ENCODE measurements around the gene HPD. TPM values are rescaled to one million over a fixed set of nuclear protein-coding genes. Genes with fewer than 3 reads are reported as not detected.
"Not testable (repeated sequence)": the region's sequence is repeated elsewhere in the genome, so short reads cannot be mapped to it uniquely, and the experiment has no call there.

HPD gene
- total RNA-seq, 2 experiments from 2014 or later, result not detected

DNA sequence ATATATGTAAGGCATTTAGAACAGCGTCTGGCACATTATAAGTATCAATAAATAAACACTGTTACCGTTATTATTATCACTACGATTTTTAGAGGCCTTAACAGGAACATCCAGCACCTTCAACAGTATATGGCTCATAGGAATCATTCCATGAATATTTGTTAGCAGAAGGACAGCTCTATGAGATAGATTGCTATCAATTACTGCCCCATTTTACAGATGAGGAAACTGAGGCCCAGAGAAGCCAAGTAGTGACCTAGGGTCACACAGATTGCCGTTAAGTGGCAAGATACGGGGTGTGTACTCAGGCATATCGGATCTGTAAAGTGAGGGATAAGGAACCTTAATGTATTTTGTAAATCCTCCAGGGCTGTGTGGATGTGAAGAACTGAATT lies 29.4 kb upstream of the HPD start:
- ChIA-PET CTCF (interaction anchor here (0.5 to 3.5 kb wide), 22 partner anchors 9 to 448 kb away, joined by 3 to 32 read pairs (median 4); partner anchors contain the start of genes MORN3, RHOF and TMEM120B), POLR2A (interaction anchor here (0.9 kb wide), 2 partner anchors 86 to 93 kb away, joined by 3 to 6 read pairs; no protein-coding TSS in a partner anchor)
- peak overlapping the region; percentile 98 for H3K27ac Mint-ChIP-seq

DNA sequence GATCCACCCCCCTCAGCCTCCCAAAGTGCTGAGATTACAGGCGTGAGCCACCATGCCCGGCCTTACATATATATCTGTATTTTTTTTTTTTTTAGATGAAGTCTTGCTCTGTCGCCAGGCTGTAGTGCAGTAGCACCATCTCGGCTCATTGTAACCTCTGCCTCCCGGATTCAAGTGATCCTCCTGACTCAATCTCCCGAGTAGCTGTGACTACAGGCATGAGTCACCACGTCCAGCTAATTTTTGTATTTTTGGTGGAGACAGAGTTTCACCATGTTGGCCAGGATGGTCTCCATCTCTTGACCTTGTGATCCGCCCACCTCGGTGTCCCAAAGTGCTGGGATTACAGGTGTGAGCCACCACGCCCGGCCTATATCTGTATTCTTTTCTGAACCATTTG lies 26.5 kb upstream of the HPD start:
- H3K9me3 Mint-ChIP-seq, H3K27me3 Mint-ChIP-seq, POLR2A ChIA-PET: not testable (repeated sequence)

More for the DNA sequence above, 29.4 kb upstream of the HPD start:
- peak overlapping the region; percentile 94 for H3K4me3 Mint-ChIP-seq
- DNase-seq, result no peak
- peaks cover 10% of the 10 kb centered on the region for H3K36me3 Mint-ChIP-seq (ENCODE audit: low read depth)
- no peaks in the 10 kb centered on the region for H3K9me3 Mint-ChIP-seq
- peaks cover 33% of the 10 kb centered on the region for H3K4me1 Mint-ChIP-seq
- peaks cover 2% of the 10 kb centered on the region for H3K27me3 Mint-ChIP-seq

DNA sequence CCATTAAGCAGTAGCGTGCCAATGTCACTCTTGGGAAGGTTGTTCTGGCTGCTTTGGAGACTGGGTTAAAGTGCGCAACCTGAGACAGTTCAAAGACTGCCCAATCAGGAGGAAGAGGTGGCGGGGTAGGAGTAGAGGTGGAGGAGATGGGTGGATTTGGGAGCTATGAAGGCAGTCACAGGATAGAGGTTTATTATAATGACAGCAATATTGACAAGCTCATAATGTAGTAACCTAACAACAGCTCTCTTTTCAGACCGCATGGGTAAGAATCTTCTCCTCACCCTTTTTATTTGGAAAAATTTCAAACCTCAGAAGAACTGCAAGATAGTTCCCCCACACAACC lies 24.6 kb upstream of the HPD start:
- no peak overlapping the region for H3K27ac Mint-ChIP-seq
- H3K9me3 Mint-ChIP-seq, result no peaks in the 10 kb centered on the region
- peaks cover 6% of the 10 kb centered on the region for H3K27me3 Mint-ChIP-seq
- DNase-seq, result no peak
- H3K4me3 Mint-ChIP-seq, result no peak overlapping the region
- CTCF ChIA-PET, result interaction anchor here (0.6 to 1.9 kb wide), 8 partner anchors 8 to 911 kb away, joined by 3 to 15 read pairs (median 4); partner anchors contain the start of gene RHOF
- peaks cover 9% of the 10 kb centered on the region for H3K4me1 Mint-ChIP-seq
- POLR2A ChIA-PET, result no interaction called here
- no peaks in the 10 kb centered on the region for H3K36me3 Mint-ChIP-seq (ENCODE audit: low read depth)

More for the DNA sequence above, 26.5 kb upstream of the HPD start:
- CTCF ChIA-PET, result interaction anchor here (0.8 to 2.2 kb wide), 2 partner anchors 91 to 162 kb away, joined by 3 to 12 read pairs; no protein-coding TSS in a partner anchor
- not testable (repeated sequence) for H3K27ac Mint-ChIP-seq; H3K4me3 Mint-ChIP-seq; H3K36me3 Mint-ChIP-seq (ENCODE audit: low read depth); DNase-seq
- H3K4me1 Mint-ChIP-seq, result peaks cover 19% of the 10 kb centered on the region

DNA sequence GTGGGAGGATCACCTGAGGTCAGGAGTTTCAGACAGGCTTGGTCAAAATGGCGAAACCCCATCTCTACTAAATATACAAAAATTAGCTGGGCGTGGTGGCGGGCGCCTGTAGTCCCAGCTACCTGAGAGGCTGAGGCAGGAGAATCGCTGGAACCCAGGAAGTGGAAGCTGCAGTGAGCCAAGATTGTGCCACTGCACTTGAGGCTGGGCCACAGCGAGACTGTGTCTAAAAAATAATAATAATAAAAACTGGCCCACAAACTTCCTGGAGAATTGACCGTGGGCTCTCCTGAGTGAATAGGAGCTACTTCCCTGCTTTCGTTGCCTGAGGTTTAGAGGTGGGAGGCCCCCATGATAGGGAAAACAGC lies 17.4 kb upstream of the HPD start:
- H3K36me3 Mint-ChIP-seq (ENCODE audit: low read depth); H3K9me3 Mint-ChIP-seq: not testable (repeated sequence)
- CTCF ChIA-PET, result interaction anchor here (1.5 to 2.3 kb wide), 3 partner anchors 12 to 107 kb away, joined by 3 to 11 read pairs (median 9); partner anchors contain the start of gene PSMD9

DNA sequence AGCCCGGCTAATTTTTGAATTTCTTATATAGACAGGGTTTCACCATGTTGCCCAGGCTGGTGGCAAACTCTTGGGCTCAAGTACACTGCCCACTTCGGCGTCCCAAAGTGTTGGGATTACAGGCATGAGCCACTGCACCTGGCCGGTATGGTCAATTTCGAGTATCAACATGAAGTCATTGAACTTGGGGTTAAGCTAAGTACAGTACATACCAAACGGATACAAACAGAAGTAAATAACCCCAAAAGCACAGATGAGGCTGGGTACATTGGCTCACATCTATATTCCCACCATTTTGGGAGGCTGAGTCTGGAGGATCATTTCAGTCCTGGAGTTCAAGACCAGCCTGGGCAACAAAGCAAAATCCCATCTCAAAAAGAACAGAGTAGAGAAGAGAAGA lies 16.9 kb upstream of the HPD start:
- H3K27me3 Mint-ChIP-seq, result no peaks in the 10 kb centered on the region
- no peaks in the 10 kb centered on the region for H3K9me3 Mint-ChIP-seq
- no peak overlapping the region for H3K4me3 Mint-ChIP-seq
- ChIA-PET CTCF (interaction anchor here (1.5 to 2.3 kb wide), 3 partner anchors 13 to 108 kb away, joined by 3 to 11 read pairs (median 9); partner anchors contain the start of gene PSMD9), POLR2A (no interaction called here)
- no peaks in the 10 kb centered on the region for H3K36me3 Mint-ChIP-seq (ENCODE audit: low read depth)
- no peaks in the 10 kb centered on the region for H3K4me1 Mint-ChIP-seq
- H3K27ac Mint-ChIP-seq, result no peak overlapping the region
- DNase-seq, result no peak

More for the DNA sequence above, 17.4 kb upstream of the HPD start:
- H3K27me3 Mint-ChIP-seq, H3K4me1 Mint-ChIP-seq, DNase-seq, H3K4me3 Mint-ChIP-seq, POLR2A ChIA-PET, H3K27ac Mint-ChIP-seq: not testable (repeated sequence)

DNA sequence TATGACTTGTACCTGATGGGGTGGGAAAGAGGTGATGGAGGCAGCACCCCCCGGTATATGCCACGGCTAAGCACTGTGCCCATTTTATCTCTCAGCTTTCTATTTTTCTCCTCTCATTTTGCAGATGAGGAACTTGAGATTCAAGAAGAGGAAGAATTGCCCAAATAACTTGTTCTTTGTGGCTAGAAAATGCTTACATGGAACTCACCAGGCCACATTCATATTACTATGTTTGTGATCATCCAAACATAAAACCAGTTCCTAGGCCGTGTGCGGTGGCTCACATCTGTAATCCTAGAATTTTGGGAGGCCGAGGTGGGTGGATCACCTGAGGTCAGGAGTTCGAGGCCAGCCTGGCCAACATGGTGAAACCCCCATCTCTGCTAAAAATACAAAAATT lies 15.4 kb upstream of the HPD start:
- Mint-ChIP-seq H3K4me1 (no peaks in the 10 kb centered on the region), H3K9me3 (no peaks in the 10 kb centered on the region), H3K27me3 (no peaks in the 10 kb centered on the region), H3K36me3 (ENCODE audit: low read depth) (no peaks in the 10 kb centered on the region), H3K27ac (peak overlapping the region; percentile 2), H3K4me3 (no peak overlapping the region)
- ChIA-PET POLR2A (interaction anchor here (0.8 kb wide), 1 partner anchor 180 kb away, joined by 10 read pairs; no protein-coding TSS in a partner anchor), CTCF (interaction anchor here (0.6 to 1.6 kb wide), 4 partner anchors 10 to 80 kb away, joined by 3 to 4 read pairs (median 4); partner anchors contain the start of gene RHOF)
- no peak for DNase-seq

DNA sequence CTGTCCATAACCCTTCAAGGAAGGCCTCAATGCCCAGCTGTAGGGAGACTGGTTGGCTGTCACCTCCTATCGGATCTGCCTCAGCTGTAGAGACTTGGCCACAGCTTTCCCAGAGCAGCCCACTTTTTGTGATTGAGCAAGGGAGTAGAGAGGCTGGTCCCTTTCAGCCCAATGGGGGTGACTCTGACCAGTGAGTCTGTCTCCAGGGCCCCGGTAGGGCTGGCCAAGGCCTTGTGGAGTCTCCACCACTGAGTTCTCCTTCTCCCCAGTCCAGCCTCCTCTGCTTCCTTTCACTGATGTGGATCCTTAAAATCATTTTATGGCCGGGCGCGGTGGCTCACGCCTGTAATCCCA lies 14.5 kb upstream of the HPD start:
- H3K4me1 Mint-ChIP-seq, result no peaks in the 10 kb centered on the region
- H3K36me3 Mint-ChIP-seq (ENCODE audit: low read depth), result no peaks in the 10 kb centered on the region
- ChIA-PET CTCF (interaction anchor here (1.3 to 1.6 kb wide), 3 partner anchors 13 to 79 kb away, joined by 3 to 5 read pairs (median 4); partner anchors contain the start of gene RHOF), POLR2A (interaction anchor here (0.6 kb wide), 1 partner anchor 886 kb away, joined by 7 read pairs; no protein-coding TSS in a partner anchor)
- H3K27me3 Mint-ChIP-seq, result no peaks in the 10 kb centered on the region
- H3K4me3 Mint-ChIP-seq, result no peak overlapping the region
- H3K27ac Mint-ChIP-seq, result no peak overlapping the region
- no peaks in the 10 kb centered on the region for H3K9me3 Mint-ChIP-seq
- DNase-seq, result no peak

DNA sequence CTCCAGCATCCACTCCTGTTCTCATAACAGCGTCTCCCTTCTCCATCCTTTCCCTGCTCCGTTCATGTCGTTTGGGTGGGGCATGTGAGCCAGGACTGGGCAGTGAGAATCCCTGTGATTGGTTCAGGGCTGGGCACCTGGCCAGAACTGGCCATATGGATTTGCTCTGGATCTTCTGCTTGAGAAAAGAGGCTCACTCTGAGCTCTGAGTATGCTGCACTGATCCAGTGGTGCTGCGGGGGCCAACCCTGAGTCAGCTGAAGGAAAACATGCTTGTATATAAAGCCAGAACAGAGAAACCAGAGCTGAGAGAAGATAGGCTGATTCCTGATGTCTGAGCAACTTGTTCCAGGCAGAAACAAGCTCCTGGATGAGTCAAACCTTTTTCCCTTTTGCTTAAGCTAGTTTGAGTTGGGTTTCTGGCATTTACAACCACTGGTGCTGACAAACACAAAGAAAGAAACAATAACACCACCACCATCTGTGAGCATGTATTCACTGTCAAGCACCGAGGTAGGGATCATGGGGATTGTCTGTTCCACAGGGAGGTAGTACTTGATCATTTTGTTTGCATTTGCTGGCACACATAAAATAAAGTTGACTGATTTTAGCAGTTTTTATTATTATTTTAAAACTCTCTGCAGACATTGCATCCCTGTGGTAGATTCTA lies 14.0 kb upstream of the HPD start:
- Mint-ChIP-seq H3K4me3 (no peak overlapping the region), H3K9me3 (no peaks in the 10 kb centered on the region), H3K27ac (no peak overlapping the region), H3K27me3 (no peaks in the 10 kb centered on the region), H3K36me3 (ENCODE audit: low read depth) (no peaks in the 10 kb centered on the region), H3K4me1 (no peaks in the 10 kb centered on the region)
- CTCF ChIA-PET, result interaction anchor here (1.3 to 1.6 kb wide), 4 partner anchors 14 to 79 kb away, joined by 3 to 5 read pairs (median 4); partner anchors contain the start of gene RHOF
- POLR2A ChIA-PET, result interaction anchor here (0.6 kb wide), 1 partner anchor 887 kb away, joined by 7 read pairs; no protein-coding TSS in a partner anchor
- DNase-seq, result no peak

DNA sequence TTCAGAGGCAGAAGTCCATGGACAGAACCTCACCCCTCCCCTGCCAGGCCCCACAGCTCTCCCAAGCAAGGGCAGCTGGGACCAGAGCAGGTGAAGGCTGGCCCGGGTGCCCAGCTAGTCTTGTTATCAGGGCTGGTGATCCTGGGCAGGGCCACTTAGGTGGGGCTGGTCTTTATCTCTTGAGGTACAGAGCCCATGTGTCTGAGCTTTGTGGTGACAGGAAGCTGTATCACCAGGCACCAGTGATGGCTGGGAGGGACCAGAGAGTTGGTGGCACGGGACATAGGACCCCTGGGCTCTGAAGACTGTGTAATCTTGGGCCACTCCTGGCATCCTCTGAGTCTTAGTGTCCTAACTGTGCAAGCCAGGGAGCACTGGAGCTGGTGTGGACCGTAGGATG lies 12.8 kb upstream of the HPD start:
- POLR2A ChIA-PET, result no interaction called here
- DNase-seq, result no peak
- H3K4me1 Mint-ChIP-seq, result no peaks in the 10 kb centered on the region
- CTCF ChIA-PET, result interaction anchor here (0.6 to 1.6 kb wide), 6 partner anchors 10 to 1249 kb away, joined by 3 to 5 read pairs (median 5); no protein-coding TSS in a partner anchor
- H3K27me3 Mint-ChIP-seq, result no peaks in the 10 kb centered on the region
- no peak overlapping the region for H3K27ac Mint-ChIP-seq
- no peaks in the 10 kb centered on the region for H3K9me3 Mint-ChIP-seq
- H3K4me3 Mint-ChIP-seq, result no peak overlapping the region
- H3K36me3 Mint-ChIP-seq (ENCODE audit: low read depth), result no peaks in the 10 kb centered on the region

DNA sequence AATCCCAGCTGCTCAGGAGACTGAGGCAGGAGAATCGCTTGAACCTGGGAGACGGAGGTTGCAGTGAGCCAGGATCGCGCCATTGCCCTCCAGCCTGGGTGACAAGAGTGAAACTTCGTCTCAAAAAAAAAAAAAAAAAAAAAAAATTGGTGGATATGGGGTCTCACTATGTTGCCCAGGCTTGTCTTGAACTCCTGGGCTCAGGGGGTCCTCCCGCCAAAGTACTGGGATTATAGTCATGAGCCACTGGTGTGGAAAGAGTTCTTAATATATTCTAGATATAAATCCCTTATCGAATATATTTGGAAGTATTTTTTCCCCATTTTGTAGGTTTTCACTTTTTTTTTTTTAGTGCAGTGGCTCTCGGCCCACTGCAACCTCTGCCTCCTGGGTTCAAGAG lies 10.6 kb upstream of the HPD start:
- POLR2A ChIA-PET; H3K27ac Mint-ChIP-seq; H3K36me3 Mint-ChIP-seq (ENCODE audit: low read depth); H3K27me3 Mint-ChIP-seq; H3K9me3 Mint-ChIP-seq; H3K4me3 Mint-ChIP-seq; H3K4me1 Mint-ChIP-seq; DNase-seq: not testable (repeated sequence)
- CTCF ChIA-PET, result interaction anchor here (0.6 to 1.2 kb wide), 3 partner anchors 19 to 629 kb away, joined by 3 to 4 read pairs (median 3); partner anchors contain the start of gene PSMD9

DNA sequence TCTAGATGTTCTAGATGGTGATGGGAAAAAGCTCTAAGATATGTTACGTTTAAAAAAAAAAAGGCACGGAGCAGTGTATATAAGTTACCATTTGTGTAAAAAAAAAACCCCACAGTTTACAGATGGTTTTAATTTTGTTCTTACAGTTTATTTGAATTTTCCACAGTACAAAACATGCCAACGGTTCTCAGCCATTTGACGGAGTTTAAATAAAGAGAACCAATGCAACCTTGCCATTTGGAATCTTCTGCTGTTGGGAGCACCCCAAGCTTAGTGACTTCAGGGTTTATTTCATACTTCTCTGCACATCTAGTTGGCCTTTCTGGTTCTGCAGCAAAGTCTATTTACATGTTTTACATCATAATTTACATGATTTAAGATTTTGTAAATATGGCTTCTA lies 7.7 kb upstream of the HPD start:
- no peaks in the 10 kb centered on the region for H3K27me3 Mint-ChIP-seq
- no peaks in the 10 kb centered on the region for H3K9me3 Mint-ChIP-seq
- POLR2A ChIA-PET, result no interaction called here
- no peak overlapping the region for H3K4me3 Mint-ChIP-seq
- DNase-seq, result no peak
- no peak overlapping the region for H3K27ac Mint-ChIP-seq
- H3K4me1 Mint-ChIP-seq, result no peaks in the 10 kb centered on the region
- H3K36me3 Mint-ChIP-seq (ENCODE audit: low read depth), result no peaks in the 10 kb centered on the region
- CTCF ChIA-PET, result interaction anchor here (1.1 kb wide), 1 partner anchor 55 kb away, joined by 3 read pairs; no protein-coding TSS in a partner anchor

DNA sequence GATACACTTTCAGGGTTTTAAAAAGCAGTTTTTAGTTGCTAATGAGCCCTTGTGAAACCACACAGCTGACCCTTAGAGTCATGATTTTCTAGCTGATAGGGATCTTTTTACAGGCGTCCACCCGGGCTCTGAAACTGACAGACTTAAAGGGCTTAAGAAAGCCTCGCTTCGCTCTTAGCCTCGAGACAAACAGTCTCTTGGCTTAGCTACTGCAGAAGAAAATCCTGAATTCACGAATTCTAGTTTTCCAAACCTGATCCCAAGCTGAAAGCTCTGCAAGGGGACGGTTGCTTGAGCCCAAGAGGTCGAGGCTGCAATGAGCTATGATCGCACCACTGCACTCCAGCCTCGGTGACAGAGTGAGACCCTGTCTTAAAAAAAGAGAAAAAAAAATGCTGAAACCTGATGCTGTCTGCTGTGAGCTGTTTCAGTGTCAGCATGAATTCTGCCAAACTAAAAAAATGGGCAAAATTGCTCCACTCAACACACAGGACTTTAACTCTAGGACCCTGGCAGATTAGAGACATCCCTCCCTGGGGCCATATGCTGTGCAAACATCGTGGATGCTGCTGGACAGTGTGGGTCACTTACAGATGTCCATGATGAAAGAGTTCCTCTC lies 3.1 kb upstream of the HPD start:
- no peak for DNase-seq
- H3K27ac Mint-ChIP-seq, result no peak overlapping the region
- ChIA-PET CTCF (interaction anchor here (1.3 to 1.8 kb wide), 2 partner anchors 9 to 68 kb away, joined by 5 to 6 read pairs; partner anchors contain the start of gene RHOF), POLR2A (interaction anchor here (0.6 kb wide), 1 partner anchor 8 kb away, joined by 3 read pairs; no protein-coding TSS in a partner anchor)
- H3K4me3 Mint-ChIP-seq, result no peak overlapping the region
- H3K4me1 Mint-ChIP-seq, result no peaks in the 10 kb centered on the region
- H3K27me3 Mint-ChIP-seq, result no peaks in the 10 kb centered on the region
- no peaks in the 10 kb centered on the region for H3K36me3 Mint-ChIP-seq (ENCODE audit: low read depth)
- H3K9me3 Mint-ChIP-seq, result no peaks in the 10 kb centered on the region

DNA sequence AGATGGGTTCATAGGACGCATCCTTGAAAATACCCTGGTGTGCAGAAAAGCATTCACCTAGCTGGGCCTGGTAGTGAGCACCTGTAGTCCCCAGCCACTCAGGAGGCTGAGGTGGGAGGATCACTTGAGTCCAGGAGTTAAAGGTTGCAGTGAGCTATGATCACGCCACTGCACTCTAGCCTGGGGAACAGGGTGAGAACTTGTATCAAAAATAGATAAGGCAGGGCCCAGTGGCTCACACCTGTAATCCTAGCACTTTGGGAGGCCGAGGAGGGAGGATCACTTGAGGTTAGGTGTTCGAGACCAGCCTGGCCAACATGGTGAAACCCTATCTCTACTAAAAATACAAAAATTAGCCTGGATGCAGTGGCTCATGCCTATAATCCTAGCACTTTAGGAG lies 2.0 kb upstream of the HPD start:
- ChIA-PET CTCF (interaction anchor here (0.7 to 1.8 kb wide), 2 partner anchors 10 to 145 kb away, joined by 3 to 5 read pairs; no protein-coding TSS in a partner anchor), POLR2A (interaction anchor here (0.6 kb wide), 1 partner anchor 9 kb away, joined by 3 read pairs; no protein-coding TSS in a partner anchor)
- not testable (repeated sequence) for H3K27me3 Mint-ChIP-seq; H3K36me3 Mint-ChIP-seq (ENCODE audit: low read depth); H3K27ac Mint-ChIP-seq; H3K4me1 Mint-ChIP-seq; H3K4me3 Mint-ChIP-seq; H3K9me3 Mint-ChIP-seq; DNase-seq
